Activated B cell treated with CpG ODN at 0.5 μM for 24 hours (primary cell): ENCODE measurements around the gene PKHD1. TPM values are rescaled to one million over a fixed set of nuclear protein-coding genes. Genes with fewer than 3 reads are reported as not detected.
A peak's percentile ranks its signal among the peaks of the same experiment; 100 is the strongest.

Experiments
- ATAC-seq: fragments of 200-7000 bp; cut with Tn5 transposase; one replicate; pipeline ENCODE4 v1.10.0; 2021; ENCODE audit warnings: low read depth, mild to moderate bottlenecking, moderate library complexity
- CTCF ChIA-PET: fragments of 350-600 bp; sonication (Branson Sonifier 250); formaldehyde crosslinking; loops from one replicate; lab custom pipeline; 2021; ENCODE audit warnings: antibody characterized with exemption; lab: Charles Lee
- POLR2A ChIA-PET: fragments of 350-600 bp; sonication (Branson Sonifier 250); formaldehyde crosslinking; loops from one replicate; lab custom pipeline; 2021; ENCODE audit warnings: antibody characterized with exemption; lab: Charles Lee
- DNase-seq: peaks from one replicate; pipeline ENCODE4 v3.0.0; 2022
- H3K27ac Mint-ChIP-seq: one replicate; pipeline ENCODE4 v1.8.0; 2020; ENCODE audit warnings: mixed read lengths
- H3K27me3 Mint-ChIP-seq: one replicate; pipeline ENCODE4 v1.8.0; 2021; ENCODE audit warnings: mixed read lengths
- H3K36me3 Mint-ChIP-seq: one replicate; pipeline ENCODE4 v1.8.0; 2021; ENCODE audit warnings: low read depth, mixed read lengths
- H3K4me1 Mint-ChIP-seq: one replicate; pipeline ENCODE4 v1.8.0; 2021; ENCODE audit warnings: mixed read lengths
- H3K4me3 Mint-ChIP-seq: one replicate; pipeline ENCODE4 v1.8.0; 2020; ENCODE audit warnings: mild to moderate bottlenecking, mixed read lengths
- H3K9me3 Mint-ChIP-seq: one replicate; pipeline ENCODE4 v1.8.0; 2020; ENCODE audit warnings: mixed read lengths
- CTCF ChIP-seq: fragments of 200-600 bp; IDR thresholded peaks from one replicate; pipeline ENCODE4 v1.8.0; 2022; ENCODE audit warnings: antibody characterized with exemption, mild to moderate bottlenecking
- intact Hi-C: fragments of 100-400 bp; cut with micrococcal nuclease; formaldehyde crosslinking; loops from one replicate; pipeline ENCODE4 v1.15.1; 2024
- total RNA-seq: library from RNA; stranded (reverse); gene quantifications from 2 replicates; pipeline ENCODE4 v1.2.3, GENCODE V29; 2022

The PKHD1 gene
- total RNA-seq, 1 donor from 2014 or later, result not detected

DNA sequence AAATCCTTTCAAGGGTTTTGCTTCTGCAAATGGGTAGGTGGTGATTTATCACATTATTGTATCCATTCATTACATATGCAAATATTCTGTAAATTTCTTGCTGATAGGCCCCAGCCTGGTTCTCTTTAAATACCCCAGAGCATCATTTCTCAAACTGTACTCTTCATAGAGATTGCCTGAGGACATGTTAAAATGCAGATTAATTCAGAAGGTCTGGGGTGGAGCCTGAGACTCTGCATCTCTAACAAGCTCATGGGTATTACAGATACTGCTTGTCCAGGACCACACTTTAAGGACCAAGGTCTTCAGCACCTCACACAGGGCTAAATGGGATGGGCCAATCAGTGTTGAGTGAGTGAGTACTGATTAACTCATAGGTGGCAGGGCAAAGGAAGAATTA, 46.3 kb downstream of the PKHD1 start:
- intact Hi-C loops, result no loop called here
- H3K4me3 Mint-ChIP-seq, result no peak overlapping the region
- H3K36me3 Mint-ChIP-seq, result no peaks in the 10 kb centered on the region
- H3K27me3 Mint-ChIP-seq, result peaks cover 6% of the 10 kb centered on the region
- POLR2A ChIA-PET, result no interaction called here
- TF ChIP-seq CTCF, result no peak
- CTCF ChIA-PET, result interaction anchor here (0.6 kb wide), 1 partner anchor 9 kb away, joined by 3 read pairs; no protein-coding TSS in a partner anchor
- no peak overlapping the region for H3K27ac Mint-ChIP-seq
- no peaks in the 10 kb centered on the region for H3K4me1 Mint-ChIP-seq
- no peaks in the 10 kb centered on the region for H3K9me3 Mint-ChIP-seq
- ATAC-seq, result no peak
- no peak for DNase-seq

DNA sequence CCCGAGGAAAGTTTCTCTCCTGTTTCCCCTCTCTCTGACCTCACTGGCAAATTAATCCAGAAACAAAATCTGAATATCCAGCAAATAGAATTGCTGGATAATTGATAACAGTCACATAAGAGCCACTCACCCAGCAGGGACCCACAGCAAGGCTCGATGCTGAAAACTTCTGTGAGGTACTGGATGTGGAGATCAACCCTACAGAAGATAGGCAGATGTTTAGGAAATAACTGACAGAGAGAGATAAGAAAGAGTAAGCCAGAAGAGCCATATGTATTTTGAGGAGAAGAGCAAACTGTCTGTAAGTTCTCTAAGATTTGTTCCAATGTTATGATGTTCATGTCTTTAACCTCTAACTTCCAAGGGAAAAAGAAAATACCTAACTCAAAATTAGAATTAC, 59.7 kb downstream of the PKHD1 start:
- CTCF ChIA-PET, result no interaction called here

DNA sequence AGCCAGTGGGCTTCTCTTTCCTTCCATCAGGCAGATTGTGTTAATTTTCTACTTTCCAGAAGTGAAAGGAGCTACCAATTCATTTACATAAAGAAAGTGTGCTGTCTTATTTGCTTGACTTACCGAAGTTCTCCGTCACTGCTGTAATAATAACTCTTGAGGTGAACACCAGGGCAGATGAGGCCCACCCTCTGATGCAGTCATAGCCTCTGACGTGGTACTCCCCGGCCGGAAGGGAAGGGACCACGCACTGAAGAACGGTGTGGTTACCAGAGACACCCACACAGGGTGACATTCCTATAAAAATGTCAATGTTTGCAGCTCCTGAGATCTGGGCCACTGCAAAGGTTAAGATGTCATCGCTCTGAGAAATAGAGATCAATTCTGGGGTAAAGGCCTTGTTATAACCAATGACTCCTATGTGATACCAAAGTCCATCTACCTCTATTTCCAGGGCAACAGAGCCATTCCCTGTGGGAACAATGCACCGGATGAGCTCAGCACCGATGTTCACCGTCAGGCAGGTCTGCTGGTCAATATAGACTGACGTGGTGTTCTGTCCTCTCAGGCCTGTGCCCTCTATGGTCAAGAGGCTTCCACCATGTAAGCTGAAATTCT, 62.9 kb downstream of the PKHD1 start:
- Mint-ChIP-seq H3K9me3 (no peaks in the 10 kb centered on the region), H3K27ac (no peak overlapping the region), H3K4me1 (no peaks in the 10 kb centered on the region), H3K36me3 (no peaks in the 10 kb centered on the region), H3K27me3 (peaks cover 9% of the 10 kb centered on the region), H3K4me3 (no peak overlapping the region)
- CTCF ChIA-PET, result interaction anchor here (1.6 kb wide), 1 partner anchor 12 kb away, joined by 3 read pairs; no protein-coding TSS in a partner anchor
- no peak for TF ChIP-seq CTCF
- POLR2A ChIA-PET, result no interaction called here
- ATAC-seq (no peak), DNase-seq (no peak)
- intact Hi-C loops, result no loop called here

More for the DNA sequence above, 59.7 kb downstream of the PKHD1 start:
- ATAC-seq (no peak), DNase-seq (no peak)
- Mint-ChIP-seq H3K27ac (no peak overlapping the region), H3K27me3 (peaks cover 15% of the 10 kb centered on the region), H3K9me3 (peaks cover 3% of the 10 kb centered on the region), H3K4me1 (no peaks in the 10 kb centered on the region), H3K36me3 (no peaks in the 10 kb centered on the region), H3K4me3 (no peak overlapping the region)
- POLR2A ChIA-PET, result no interaction called here
- TF ChIP-seq CTCF, result no peak
- intact Hi-C loops, result no loop called here

GRCh38 chr6:52022675-52023074, 64.7 kb downstream of the PKHD1 start:
- Mint-ChIP-seq H3K27ac (no peak overlapping the region), H3K4me3 (no peak overlapping the region), H3K4me1 (no peaks in the 10 kb centered on the region), H3K27me3 (peaks cover 9% of the 10 kb centered on the region), H3K9me3 (no peaks in the 10 kb centered on the region), H3K36me3 (no peaks in the 10 kb centered on the region)
- intact Hi-C loops, result no loop called here
- no peak for ATAC-seq
- ChIA-PET CTCF (interaction anchor here (1.5 to 3.1 kb wide), 5 partner anchors 9 to 1209 kb away, joined by 5 to 26 read pairs (median 7); no protein-coding TSS in a partner anchor), POLR2A (no interaction called here)
- DNase-seq, result no peak
- TF ChIP-seq CTCF, result no peak

DNA sequence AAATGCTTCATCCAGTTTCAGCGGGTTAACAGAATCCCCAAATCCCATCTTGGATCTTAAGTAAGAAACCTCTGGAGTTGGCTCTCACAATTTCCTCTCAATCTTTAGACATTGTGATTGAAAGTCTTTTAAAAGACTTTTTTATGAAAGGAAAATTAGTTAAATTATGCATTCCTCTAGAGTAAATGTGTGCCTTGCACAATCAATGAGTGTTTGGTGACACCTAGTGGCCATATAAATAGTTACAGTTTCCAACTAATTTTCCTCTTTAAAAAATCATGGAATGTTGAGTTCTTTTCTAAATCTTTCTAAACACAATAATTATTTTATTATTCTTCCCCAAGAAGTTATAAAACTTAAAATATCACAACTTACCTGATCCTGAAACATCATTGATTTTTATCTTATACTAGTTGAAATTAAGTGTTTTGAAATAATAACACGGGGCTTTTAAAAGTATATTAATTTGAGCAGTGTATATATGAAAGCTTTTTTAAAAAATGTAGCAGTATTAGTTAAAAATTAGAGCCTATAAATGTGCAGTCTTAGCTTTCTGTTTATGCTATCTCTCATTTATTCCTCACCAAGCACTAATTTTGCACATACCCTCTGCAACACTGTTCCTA, 66.4 kb downstream of the PKHD1 start:
- ATAC-seq, result no peak
- Mint-ChIP-seq H3K9me3 (no peaks in the 10 kb centered on the region), H3K27me3 (peaks cover 7% of the 10 kb centered on the region), H3K4me1 (peaks cover under 1% of the 10 kb centered on the region), H3K36me3 (no peaks in the 10 kb centered on the region), H3K4me3 (no peak overlapping the region), H3K27ac (no peak overlapping the region)
- intact Hi-C loops, result loop anchor here (1.0 to 2.0 kb wide), 3 partner anchors 166 to 1366 kb away; no protein-coding TSS in a partner anchor
- no peak for DNase-seq
- ChIA-PET CTCF (interaction anchor here (0.6 to 3.1 kb wide), 15 partner anchors 8 to 1366 kb away, joined by 3 to 26 read pairs (median 5); no protein-coding TSS in a partner anchor), POLR2A (no interaction called here)
- peak; percentile 74 for TF ChIP-seq CTCF
